Sigmoid colon (tissue), 3 donors: ENCODE results near the gene GNAS.

Experiments used
- POLR2A ChIP-seq, 2 donors: fragments of 450-650 bp; IDR thresholded peaks; one replicate each; pipeline ENCODE4 v1.6.1; 2016; ENCODE audit warnings: antibody characterized with exemption in 2 of 2, mild to moderate bottlenecking in 2 of 2, moderate library complexity in 2 of 2
- TF ChIP-seq, protein P1 (sequence below), 4 experiments: fragments of 450-650 bp in 3 of 4; fragments of 200-600 bp in 1 of 4; IDR thresholded peaks; one replicate each; pipeline ENCODE4 v1.5.1; 2016 to 2019; ENCODE audit warnings: antibody characterized with exemption in 4 of 4, mild to moderate bottlenecking in 3 of 4, moderate library complexity in 2 of 4

DNA sequence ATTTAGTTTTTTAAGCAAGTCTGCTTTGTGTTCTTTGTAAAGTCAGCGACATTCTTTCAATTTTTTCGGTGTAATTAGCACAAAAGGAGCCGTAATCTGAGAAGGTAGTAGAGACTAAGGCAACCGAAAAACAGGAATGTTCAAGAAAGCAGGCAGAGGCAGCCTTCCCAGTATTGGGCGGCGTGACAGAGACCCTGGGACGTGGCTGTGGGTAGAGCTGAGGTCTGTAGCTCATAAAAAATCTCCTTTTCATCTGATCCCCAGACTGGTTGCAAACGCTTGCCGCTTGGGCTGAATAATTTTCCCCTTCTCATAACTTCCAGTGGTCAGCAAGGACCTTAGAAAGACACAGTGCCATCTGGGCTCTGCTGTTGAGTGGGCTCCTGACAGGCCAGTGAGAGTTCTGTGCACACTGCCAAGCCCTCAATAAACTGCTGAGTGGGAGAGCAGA lies 30.8 kb downstream of the GNAS start:
- TF ChIP-seq, protein P1, sequence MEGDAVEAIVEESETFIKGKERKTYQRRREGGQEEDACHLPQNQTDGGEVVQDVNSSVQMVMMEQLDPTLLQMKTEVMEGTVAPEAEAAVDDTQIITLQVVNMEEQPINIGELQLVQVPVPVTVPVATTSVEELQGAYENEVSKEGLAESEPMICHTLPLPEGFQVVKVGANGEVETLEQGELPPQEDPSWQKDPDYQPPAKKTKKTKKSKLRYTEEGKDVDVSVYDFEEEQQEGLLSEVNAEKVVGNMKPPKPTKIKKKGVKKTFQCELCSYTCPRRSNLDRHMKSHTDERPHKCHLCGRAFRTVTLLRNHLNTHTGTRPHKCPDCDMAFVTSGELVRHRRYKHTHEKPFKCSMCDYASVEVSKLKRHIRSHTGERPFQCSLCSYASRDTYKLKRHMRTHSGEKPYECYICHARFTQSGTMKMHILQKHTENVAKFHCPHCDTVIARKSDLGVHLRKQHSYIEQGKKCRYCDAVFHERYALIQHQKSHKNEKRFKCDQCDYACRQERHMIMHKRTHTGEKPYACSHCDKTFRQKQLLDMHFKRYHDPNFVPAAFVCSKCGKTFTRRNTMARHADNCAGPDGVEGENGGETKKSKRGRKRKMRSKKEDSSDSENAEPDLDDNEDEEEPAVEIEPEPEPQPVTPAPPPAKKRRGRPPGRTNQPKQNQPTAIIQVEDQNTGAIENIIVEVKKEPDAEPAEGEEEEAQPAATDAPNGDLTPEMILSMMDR (IDR thresholded peaks at IDR 0.05), result no peak
- TF ChIP-seq POLR2A (IDR thresholded peaks at IDR 0.05), result no peak
